Endothelial cell of umbilical vein (primary cell): ENCODE data around the gene SAMD4A. TPM values are rescaled to one million over a fixed set of nuclear protein-coding genes. Genes with fewer than 3 reads are reported as not detected.

Experiments used
- BruUV-seq: library from RNA; stranded (reverse); fragments of 400-500 nt; replicated peaks from 2 replicates; lab custom pipeline; 2021; lab: Mats Ljungman, UMichigan
- CTCF ChIA-PET: fragments of 300-600, 350-600 bp; sonication (Branson Sonifier 250); formaldehyde crosslinking; loops from one replicate; lab custom pipeline; 2021; ENCODE audit warnings: antibody characterized with exemption, inconsistent platforms; lab: Charles Lee
- POLR2A ChIA-PET: fragments of 300-600, 350-600 bp; sonication (Branson Sonifier 250); formaldehyde crosslinking; loops from one replicate; lab custom pipeline; 2021; ENCODE audit warnings: antibody characterized with exemption, inconsistent platforms; lab: Charles Lee
- DNase-seq: peaks from one replicate; pipeline ENCODE4 v3.0.0-alpha.2; 2011; ENCODE audit warnings: low read depth, low spot score
- FAIRE-seq: peaks from 2 replicates; lab custom pipeline; 2011; peaks lifted over from hg19 to GRCh38; lab: Jason Lieb, UNC
- H2AFZ ChIP-seq: 2 replicates; pipeline ENCODE4 v1.6.0; 2012; ENCODE audit warnings: low read depth, low read length, control low read depth, inconsistent platforms
- H3K27ac ChIP-seq: 2 replicates; pipeline ENCODE4 v1.5.1; 2011; ENCODE audit warnings: low read depth, mild to moderate bottlenecking, control low read depth, low read length, moderate library complexity; ENCODE audit not compliant: insufficient read depth
- H3K27me3 ChIP-seq, 2 experiments: 2 replicates each; pipeline versions ENCODE4 v1.6.0 to v1.6.1; 2011; ENCODE audit warnings: low read length in 2 of 2, mixed read lengths in 1 of 2; ENCODE audit not compliant: control insufficient read depth in 2 of 2, insufficient read depth in 2 of 2
- H3K36me3 ChIP-seq, 2 experiments: 2 replicates in 1 of 2; 3 replicates in 1 of 2; pipeline ENCODE4 v1.5.1; 2011; ENCODE audit warnings: low read length in 2 of 2, mild to moderate bottlenecking in 1 of 2, moderate library complexity in 1 of 2; ENCODE audit not compliant: control insufficient read depth in 2 of 2, insufficient read depth in 2 of 2; ENCODE audit errors: extremely low read depth in 1 of 2
- H3K4me1 ChIP-seq: 3 replicates; pipeline ENCODE4 v1.5.1; 2011; ENCODE audit warnings: mild to moderate bottlenecking, low read length; ENCODE audit not compliant: control insufficient read depth, insufficient read depth; ENCODE audit errors: extremely low read depth
- H3K4me2 ChIP-seq: 2 replicates; pipeline ENCODE4 v1.6.1; 2011; ENCODE audit warnings: low read length, control low read depth, mixed read lengths; ENCODE audit not compliant: insufficient read depth
- H3K4me3 ChIP-seq, 3 experiments: fragments of 200-600 bp in 1 of 3; sonication (generic), shearing (Covaris generic) in 1 of 3; replicated peaks in 1 of 3; 2 replicates each; pipeline ENCODE4 v1.5.1; 2011 to 2016; ENCODE audit warnings: control low read depth in 3 of 3, low read length in 3 of 3, mild to moderate bottlenecking in 2 of 3, inconsistent platforms in 1 of 3, low read depth in 1 of 3, moderate library complexity in 1 of 3; ENCODE audit not compliant: insufficient read depth in 1 of 3
- H3K79me2 ChIP-seq: 2 replicates; pipeline ENCODE4 v1.6.0; 2012; ENCODE audit warnings: low read length, inconsistent platforms; ENCODE audit not compliant: control insufficient read depth, insufficient read depth
- H3K9ac ChIP-seq: replicated peaks from 2 replicates; pipeline ENCODE3; 2011; ENCODE audit warnings: low read length, control low read depth; ENCODE audit not compliant: insufficient read depth; ENCODE audit errors: extremely low read depth
- H3K9me1 ChIP-seq: replicated peaks from 3 replicates; pipeline ENCODE4 v1.6.0; 2011; ENCODE audit warnings: mild to moderate bottlenecking, low read length; ENCODE audit not compliant: control insufficient read depth, insufficient read depth; ENCODE audit errors: extremely low read depth
- H3K9me3 ChIP-seq: replicated peaks from 2 replicates; pipeline ENCODE4 v1.5.1; 2012; ENCODE audit warnings: low read length, inconsistent platforms; ENCODE audit not compliant: control insufficient read depth, insufficient read depth
- H4K20me1 ChIP-seq: replicated peaks from 2 replicates; pipeline ENCODE3; 2011; ENCODE audit warnings: mild to moderate bottlenecking, low read length; ENCODE audit not compliant: control insufficient read depth, insufficient read depth; ENCODE audit errors: extremely low read depth
- EZH2 ChIP-seq: IDR thresholded peaks from 2 replicates; pipeline ENCODE4 v1.6.1; 2012; ENCODE audit warnings: borderline replicate concordance, low read depth, mild to moderate bottlenecking, moderate library complexity, low read length, inconsistent platforms; ENCODE audit not compliant: severe bottlenecking
- FOS ChIP-seq: IDR thresholded peaks from 2 replicates; pipeline ENCODE4 v1.6.1; 2011; ENCODE audit warnings: mild to moderate bottlenecking, low read length, moderate library complexity, borderline replicate concordance; ENCODE audit not compliant: insufficient read depth
- GATA2 ChIP-seq: IDR thresholded peaks from 2 replicates; pipeline ENCODE4 v1.7.0; 2011; ENCODE audit warnings: low read depth, mild to moderate bottlenecking, moderate library complexity, mixed read lengths, low read length; ENCODE audit not compliant: insufficient read length, insufficient read depth
- JUN ChIP-seq: IDR thresholded peaks from 2 replicates; pipeline ENCODE4 v1.6.1; 2011; ENCODE audit warnings: borderline replicate concordance, low read depth; ENCODE audit not compliant: insufficient read length, insufficient read depth
- MYC ChIP-seq: IDR thresholded peaks from one replicate; pipeline ENCODE4 v1.6.1; 2011; ENCODE audit warnings: mild to moderate bottlenecking, low read depth, low read length
- POLR2A ChIP-seq: IDR thresholded peaks from 2 replicates; pipeline ENCODE4 v1.6.1; 2012; ENCODE audit warnings: low read depth, mild to moderate bottlenecking, control low read depth, low read length
- POLR2AphosphoS5 ChIP-seq: IDR thresholded peaks from 2 replicates; pipeline ENCODE4 v1.6.1; 2012; ENCODE audit warnings: low read depth, mild to moderate bottlenecking, control low read depth, low read length, moderate library complexity; ENCODE audit not compliant: insufficient read depth
- dilution Hi-C: fragments of 300-500 bp; cut with MboI; formaldehyde crosslinking; loops from one replicate; pipeline ENCODE4 v1.15.0; 2019; ENCODE audit warnings: low sequenced_read_pairs; ENCODE audit not compliant: extremely low pct_ligation_motif_present
- intact Hi-C: fragments of 100-400 bp; cut with micrococcal nuclease; formaldehyde crosslinking; loops from one replicate; pipeline ENCODE4 v1.10.0; 2022
- polyA plus RNA-seq, 4 experiments: library from polyadenylated mRNA; depleted of rRNA in 3 of 4; stranded (reverse) in 3 of 4; unstranded in 1 of 4; fragments of >200 nt; gene quantifications; 2 replicates each; pipeline versions ENCODE4 v1.2.1 to v1.2.3, GENCODE V29; 2011 to 2012; ENCODE audit warnings: missing spikeins in 1 of 4
- total RNA-seq: library from RNA; stranded (reverse); gene quantifications from 2 replicates; pipeline ENCODE4 v1.2.3, GENCODE V29; 2021
- TF ChIP-seq, protein P1 (sequence below): IDR thresholded peaks from 2 replicates; pipeline ENCODE4 v1.6.1; 2011; ENCODE audit not compliant: insufficient read depth, insufficient read length
- TF ChIP-seq, protein P2 (sequence below), 2 donors: IDR thresholded peaks; 1 replicate in 1 of 2; 2 replicates in 1 of 2; pipeline ENCODE4 v1.5.1; 2011; ENCODE audit warnings: low read length in 2 of 2, mild to moderate bottlenecking in 2 of 2, moderate library complexity in 2 of 2, control low read depth in 1 of 2, inconsistent platforms in 1 of 2, low read depth in 1 of 2; ENCODE audit not compliant: insufficient read depth in 1 of 2; ENCODE audit errors: extremely low read depth in 1 of 2

The SAMD4A gene
- total and polyA plus RNA-seq, 2 donors (not counting 3 experiments of a cell fraction or from before 2014, with no cell fraction given) = 37.7 to 95.3 TPM

DNA sequence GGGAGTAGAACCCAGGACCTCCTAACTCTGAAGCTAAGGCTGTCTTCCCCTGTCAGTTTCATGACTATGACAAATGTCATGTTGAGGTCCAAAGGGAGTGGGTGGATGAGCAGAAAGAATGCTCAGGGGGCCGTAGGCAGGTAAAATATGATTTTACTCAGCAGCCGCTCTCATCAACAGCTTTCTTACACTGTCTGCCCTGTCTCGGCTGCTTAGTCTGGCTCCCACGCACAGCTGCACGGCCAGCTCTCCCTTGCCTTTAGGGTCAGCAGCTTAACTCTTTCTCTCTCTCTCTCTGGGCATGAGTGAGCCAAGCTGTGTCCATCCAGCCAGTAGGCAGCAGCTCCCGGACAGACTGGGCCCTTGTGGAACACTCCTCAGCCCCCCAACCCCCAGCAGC lies 240.5 kb downstream of the SAMD4A start:
- Histone ChIP-seq H2AFZ (no peak overlapping the region), H3K27ac (no peak overlapping the region), H3K9me1 (no peaks in the 10 kb centered on the region), H3K4me3 (no peak overlapping the region), H3K4me2 (no peak overlapping the region), H3K27me3 (peaks cover 4 to 9% of the 10 kb centered on the region in 2 experiments), H3K36me3 (no peaks in the 10 kb centered on the region), H3K4me1 (no peaks in the 10 kb centered on the region), H3K79me2 (no peaks in the 10 kb centered on the region), H3K9me3 (no peaks in the 10 kb centered on the region), H4K20me1 (no peaks in the 10 kb centered on the region), H3K9ac (no peak overlapping the region)
- FAIRE-seq (no peak), DNase-seq (no peak)
- intact Hi-C loops = loop anchor here (5.0 kb wide), 1 partner anchor 300 kb away; the partner anchor contains the start of gene CGRRF1
- dilution Hi-C loops = no loop called here
- TF ChIP-seq POLR2A (no peak), JUN (no peak), MYC (no peak), GATA2 (no peak), FOS (no peak), POLR2AphosphoS5 (no peak), EZH2 (no peak)
- TF ChIP-seq, protein P1, sequence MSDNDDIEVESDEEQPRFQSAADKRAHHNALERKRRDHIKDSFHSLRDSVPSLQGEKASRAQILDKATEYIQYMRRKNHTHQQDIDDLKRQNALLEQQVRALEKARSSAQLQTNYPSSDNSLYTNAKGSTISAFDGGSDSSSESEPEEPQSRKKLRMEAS = no peak
- TF ChIP-seq, protein P2, sequence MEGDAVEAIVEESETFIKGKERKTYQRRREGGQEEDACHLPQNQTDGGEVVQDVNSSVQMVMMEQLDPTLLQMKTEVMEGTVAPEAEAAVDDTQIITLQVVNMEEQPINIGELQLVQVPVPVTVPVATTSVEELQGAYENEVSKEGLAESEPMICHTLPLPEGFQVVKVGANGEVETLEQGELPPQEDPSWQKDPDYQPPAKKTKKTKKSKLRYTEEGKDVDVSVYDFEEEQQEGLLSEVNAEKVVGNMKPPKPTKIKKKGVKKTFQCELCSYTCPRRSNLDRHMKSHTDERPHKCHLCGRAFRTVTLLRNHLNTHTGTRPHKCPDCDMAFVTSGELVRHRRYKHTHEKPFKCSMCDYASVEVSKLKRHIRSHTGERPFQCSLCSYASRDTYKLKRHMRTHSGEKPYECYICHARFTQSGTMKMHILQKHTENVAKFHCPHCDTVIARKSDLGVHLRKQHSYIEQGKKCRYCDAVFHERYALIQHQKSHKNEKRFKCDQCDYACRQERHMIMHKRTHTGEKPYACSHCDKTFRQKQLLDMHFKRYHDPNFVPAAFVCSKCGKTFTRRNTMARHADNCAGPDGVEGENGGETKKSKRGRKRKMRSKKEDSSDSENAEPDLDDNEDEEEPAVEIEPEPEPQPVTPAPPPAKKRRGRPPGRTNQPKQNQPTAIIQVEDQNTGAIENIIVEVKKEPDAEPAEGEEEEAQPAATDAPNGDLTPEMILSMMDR (IDR thresholded peaks at IDR 0.05; ENCODE audit: extremely low read depth in 1 of 2, insufficient read depth in 1 of 2, low read depth in 1 of 2, low read length in 2 of 2) = no peak
- BruUV-seq = no TSS peak
- CTCF ChIA-PET = interaction anchor here (0.6 to 4.8 kb wide), 9 partner anchors 11 to 320 kb away, joined by 3 to 50 read pairs (median 3); partner anchors contain the start of gene SAMD4A
- POLR2A ChIA-PET = no interaction called here
